ENCODE measurements around the gene PTAFR. TPM values are rescaled to one million over a fixed set of nuclear protein-coding genes. Genes with fewer than 3 reads are reported as not detected.

PTAFR gene
- total RNA-seq, 2 donors from 2014 or later: 2.3 to 3.6 TPM

GRCh38 chr1:28178690-28179485 lies 2.4 kb upstream of the PTAFR start:
- no peaks in the 10 kb centered on the region for H3K9me3 ChIP-seq
- ATAC-seq (no peak), DNase-seq (no peak)
- H3K27me3 ChIP-seq: no peaks in the 10 kb centered on the region
- H3K27ac ChIP-seq: no peak overlapping the region
- H3K36me3 ChIP-seq (replicated peaks in 1 of 2; ENCODE audit: insufficient read depth in 1 of 2, low read depth in 2 of 2): no peaks in the 10 kb centered on the region
- peaks cover 2% of the 10 kb centered on the region for H3K4me1 ChIP-seq
- WGBS, 2 donors: 83 to 90% methylated on average over 15 of the region's 15 CpGs
- H3K4me3 ChIP-seq: no peak overlapping the region
- TF ChIP-seq CTCF (IDR thresholded peaks at IDR 0.05) (no peak), POLR2A (IDR thresholded peaks at IDR 0.05) (no peak)
- intact Hi-C loops (cut with DNase I): no loop called here

- no peak overlapping the region for H3K4me3 ChIP-seq
- 80 to 85% methylated on average over 8 of the region's 8 CpGs for WGBS, 2 donors
These were observed 470 bp downstream of the PTAFR start for GRCh38 chr1:28175955-28176485.

GRCh38 chr1:28173980-28174297 lies 2.6 kb downstream of the PTAFR start:
- DNase-seq (no peak), ATAC-seq (no peak)
- peaks cover 21% of the 10 kb centered on the region for H3K4me1 ChIP-seq
- H3K9me3 ChIP-seq: no peaks in the 10 kb centered on the region
- no peaks in the 10 kb centered on the region for H3K27me3 ChIP-seq
- intact Hi-C loops (cut with DNase I): no loop called here
- no peaks in the 10 kb centered on the region for H3K36me3 ChIP-seq (replicated peaks in 1 of 2; ENCODE audit: insufficient read depth in 1 of 2, low read depth in 2 of 2)
- H3K4me3 ChIP-seq: no peak overlapping the region
- TF ChIP-seq POLR2A (IDR thresholded peaks at IDR 0.05): no peak
- TF ChIP-seq CTCF (IDR thresholded peaks at IDR 0.05): no peak
- peak overlapping the region in 1 of 4 donors; percentile 45 for H3K27ac ChIP-seq
- WGBS, 2 donors: 73 to 77% methylated on average over 3 to 5 of the region's 5 CpGs

More at GRCh38 chr1:28175955-28176485, 470 bp downstream of the PTAFR start:
- Histone ChIP-seq H3K9me3 (no peaks in the 10 kb centered on the region), H3K4me1 (peaks cover 21% of the 10 kb centered on the region), H3K36me3 (replicated peaks in 1 of 2; ENCODE audit: insufficient read depth in 1 of 2, low read depth in 2 of 2) (no peaks in the 10 kb centered on the region), H3K27me3 (no peaks in the 10 kb centered on the region), H3K27ac (peak overlapping the region in 1 of 4 donors; percentile 24)
- no peak for DNase-seq
- intact Hi-C loops (cut with DNase I): no loop called here
- no peak for ATAC-seq
- TF ChIP-seq CTCF (IDR thresholded peaks at IDR 0.05) (no peak), POLR2A (IDR thresholded peaks at IDR 0.05) (no peak)

GRCh38 chr1:28173151-28173979 lies 3.1 kb downstream of the PTAFR start:
- Histone ChIP-seq H3K4me3 (no peak overlapping the region), H3K4me1 (peaks cover 21% of the 10 kb centered on the region), H3K9me3 (no peaks in the 10 kb centered on the region), H3K27me3 (no peaks in the 10 kb centered on the region), H3K27ac (peak overlapping the region in 1 of 4 donors; percentile 53), H3K36me3 (replicated peaks in 1 of 2; ENCODE audit: insufficient read depth in 1 of 2, low read depth in 2 of 2) (no peaks in the 10 kb centered on the region)
- TF ChIP-seq CTCF (IDR thresholded peaks at IDR 0.05): no peak
- no peak for TF ChIP-seq POLR2A (IDR thresholded peaks at IDR 0.05)
- no peak for ATAC-seq
- 66 to 72% methylated on average over 10 of the region's 11 CpGs for WGBS, 2 donors
- DNase-seq: no peak
- intact Hi-C loops (cut with DNase I): no loop called here

Data from body of pancreas (tissue), 4 donors.